AML-193 (cell line): Measurements from ENCODE around the gene SLC25A17.
"Not testable (repeated sequence)": the region's sequence is repeated elsewhere in the genome, so short reads cannot be mapped to it uniquely, and the experiment has no call there.

Experiments
- DNase-seq, 2 experiments: peaks; one replicate each; lab custom pipeline; 2025; lab: John Stamatoyannopoulos, UW

The SLC25A17 gene, protein sequence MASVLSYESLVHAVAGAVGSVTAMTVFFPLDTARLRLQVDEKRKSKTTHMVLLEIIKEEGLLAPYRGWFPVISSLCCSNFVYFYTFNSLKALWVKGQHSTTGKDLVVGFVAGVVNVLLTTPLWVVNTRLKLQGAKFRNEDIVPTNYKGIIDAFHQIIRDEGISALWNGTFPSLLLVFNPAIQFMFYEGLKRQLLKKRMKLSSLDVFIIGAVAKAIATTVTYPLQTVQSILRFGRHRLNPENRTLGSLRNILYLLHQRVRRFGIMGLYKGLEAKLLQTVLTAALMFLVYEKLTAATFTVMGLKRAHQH

DNA sequence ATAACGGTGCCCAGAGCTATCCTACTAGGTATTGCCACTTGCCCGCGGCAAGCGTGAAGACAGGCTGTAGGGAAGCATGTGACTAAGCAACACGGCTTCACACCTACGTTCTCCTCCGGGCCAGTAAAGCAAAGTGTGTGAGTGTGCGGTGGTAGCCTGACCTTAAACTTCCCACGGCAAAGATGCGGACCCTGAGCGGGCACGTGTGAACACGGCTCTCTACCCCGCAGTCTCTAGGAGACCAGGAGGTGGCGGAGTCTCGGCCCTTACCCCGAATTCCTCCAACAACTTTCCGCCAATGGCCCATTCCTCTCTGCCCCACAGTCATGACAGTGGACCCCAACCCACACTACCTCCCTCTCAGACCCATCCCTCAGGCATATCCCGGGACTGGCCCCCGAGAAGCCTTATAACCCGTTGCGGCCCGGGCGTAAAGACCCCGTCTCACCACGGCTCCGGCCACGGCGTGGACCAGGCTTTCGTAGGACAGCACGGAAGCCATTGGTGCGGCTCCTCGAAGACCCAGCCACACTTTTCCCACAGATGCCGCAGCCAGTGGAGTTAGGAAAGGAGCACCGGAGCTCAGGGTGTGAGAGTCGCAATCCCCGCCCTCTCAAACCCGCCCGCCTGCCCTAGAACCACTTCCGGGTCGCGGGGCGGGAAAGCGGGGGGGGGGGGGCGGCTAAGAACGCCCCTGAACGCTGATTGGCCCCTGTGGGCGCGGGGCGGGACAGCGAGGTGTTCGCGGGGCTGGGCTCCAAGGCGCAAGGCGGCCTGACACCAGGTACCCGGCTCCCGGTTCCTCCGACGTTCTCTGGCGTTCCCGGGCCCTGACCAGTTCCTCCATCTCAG lies at the start of gene SLC25A17:
Gene SLC25A17 (minus strand): TSS at position 600 of the 852 bp plus-strand sequence. CDS start 98 bp downstream, at position 502.
- peak; percentile 68 to 78 for DNase-seq

DNA sequence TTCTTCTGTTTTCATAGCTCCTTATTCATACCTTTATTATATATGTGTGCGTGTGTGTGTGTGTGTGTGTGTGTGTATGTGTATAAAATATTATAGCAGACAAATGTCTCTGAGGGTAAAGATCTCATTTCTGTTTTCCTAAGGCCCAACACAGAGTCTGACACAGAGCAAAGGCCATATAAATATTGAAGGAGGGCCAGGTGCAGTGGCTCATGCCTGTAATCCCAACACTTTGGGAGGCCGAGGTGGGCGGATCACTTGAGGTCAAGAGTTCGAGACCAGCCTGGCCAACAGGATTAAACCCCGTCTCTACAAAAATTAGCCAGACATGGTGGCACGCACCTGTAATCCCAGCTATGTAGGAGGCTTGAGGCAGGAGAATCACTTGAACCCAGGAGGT lies 49.2 kb upstream of the SLC25A17 start:
- DNase-seq, result not testable (repeated sequence)

DNA sequence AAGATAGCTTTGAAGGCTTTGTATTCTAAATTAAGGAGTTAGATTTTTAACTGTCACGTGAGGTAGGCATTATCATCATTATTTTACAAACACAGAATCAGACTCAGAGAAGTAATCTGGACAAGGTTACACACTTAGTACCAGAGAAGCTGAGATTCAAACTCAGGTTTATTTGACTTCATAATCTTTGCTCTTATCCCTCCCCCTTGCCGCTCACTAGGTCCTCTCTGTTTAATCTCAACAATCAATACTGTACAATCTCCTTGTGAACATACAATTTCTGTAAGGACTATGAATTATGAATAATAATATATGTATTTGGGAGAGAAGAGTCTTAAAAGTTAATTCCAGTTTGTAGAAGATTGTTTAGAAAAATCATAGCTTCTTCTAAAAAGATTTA lies 48.0 kb upstream of the SLC25A17 start:
- no peak for DNase-seq

DNA sequence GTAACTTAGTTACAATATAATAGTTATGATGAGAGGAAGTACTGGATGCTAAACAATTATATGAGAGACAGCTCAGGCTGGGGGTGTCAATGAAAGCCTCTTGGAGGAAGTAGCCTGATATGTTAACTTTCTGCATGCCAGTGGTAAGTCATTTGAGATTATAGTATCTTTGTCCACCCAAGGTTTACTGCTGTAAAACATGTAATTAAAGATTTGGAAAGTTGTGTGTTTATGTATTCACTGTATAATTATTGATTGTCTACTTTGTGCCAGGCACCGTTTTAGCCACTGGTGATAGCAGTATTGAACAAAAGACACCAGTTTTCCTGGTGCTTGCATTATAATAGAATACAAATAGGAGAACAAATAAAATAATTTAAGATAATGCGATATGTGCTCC lies 43.4 kb upstream of the SLC25A17 start:
- no peak for DNase-seq

DNA sequence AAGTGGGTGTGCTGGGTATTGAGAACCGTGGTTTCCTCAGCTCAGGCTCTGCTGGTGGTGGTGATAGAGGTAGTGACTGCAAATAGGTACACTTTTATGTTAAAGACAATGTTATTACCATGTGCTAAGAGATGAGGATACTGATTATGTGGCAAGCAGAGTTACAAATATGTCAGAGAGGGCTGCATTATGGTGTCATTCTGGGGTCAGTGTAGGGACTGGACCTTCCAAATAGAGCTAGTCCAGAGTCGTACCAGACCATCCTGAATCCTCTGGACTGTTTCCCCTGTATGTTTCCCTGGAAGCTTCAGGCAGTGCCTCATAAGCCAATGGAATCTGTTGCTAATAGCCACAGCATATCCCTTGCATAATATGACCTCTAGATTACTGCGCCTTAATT lies 42.9 kb upstream of the SLC25A17 start, which contains the start of gene DNAJB7:
Gene DNAJB7 (minus strand): TSS at position 101 of the 400 bp plus-strand sequence. CDS start 119 bp downstream, outside the sequence.
- DNase-seq, result no peak

DNA sequence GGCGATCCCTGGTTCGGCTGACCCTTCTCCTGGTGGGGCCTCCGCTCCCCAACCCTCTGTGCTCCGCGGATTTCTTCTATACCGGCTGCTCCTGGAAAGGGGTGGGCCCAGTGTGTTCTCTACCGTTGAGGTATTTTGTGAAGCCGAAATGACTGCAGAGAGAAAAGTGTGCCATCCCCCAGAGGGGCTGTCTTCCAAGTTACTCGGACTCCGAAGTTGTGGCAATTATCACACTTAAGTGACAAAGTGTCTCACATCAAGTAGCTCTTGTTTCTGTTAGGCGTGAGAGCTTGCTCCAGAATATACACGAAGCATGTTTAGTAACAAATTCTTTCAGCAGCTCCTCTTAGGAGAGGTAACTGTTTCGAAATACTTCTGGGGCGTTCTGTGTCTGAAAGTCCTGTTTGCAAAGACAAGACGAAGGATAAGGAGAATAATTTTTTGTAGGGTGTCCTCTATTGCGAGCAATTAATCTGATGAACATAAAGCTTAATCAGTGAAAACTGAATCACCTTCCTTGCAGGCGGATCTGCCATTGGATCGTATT lies 38.2 kb upstream of the SLC25A17 start:
- peak in 1 of 2 experiments; percentile 4 for DNase-seq

DNA sequence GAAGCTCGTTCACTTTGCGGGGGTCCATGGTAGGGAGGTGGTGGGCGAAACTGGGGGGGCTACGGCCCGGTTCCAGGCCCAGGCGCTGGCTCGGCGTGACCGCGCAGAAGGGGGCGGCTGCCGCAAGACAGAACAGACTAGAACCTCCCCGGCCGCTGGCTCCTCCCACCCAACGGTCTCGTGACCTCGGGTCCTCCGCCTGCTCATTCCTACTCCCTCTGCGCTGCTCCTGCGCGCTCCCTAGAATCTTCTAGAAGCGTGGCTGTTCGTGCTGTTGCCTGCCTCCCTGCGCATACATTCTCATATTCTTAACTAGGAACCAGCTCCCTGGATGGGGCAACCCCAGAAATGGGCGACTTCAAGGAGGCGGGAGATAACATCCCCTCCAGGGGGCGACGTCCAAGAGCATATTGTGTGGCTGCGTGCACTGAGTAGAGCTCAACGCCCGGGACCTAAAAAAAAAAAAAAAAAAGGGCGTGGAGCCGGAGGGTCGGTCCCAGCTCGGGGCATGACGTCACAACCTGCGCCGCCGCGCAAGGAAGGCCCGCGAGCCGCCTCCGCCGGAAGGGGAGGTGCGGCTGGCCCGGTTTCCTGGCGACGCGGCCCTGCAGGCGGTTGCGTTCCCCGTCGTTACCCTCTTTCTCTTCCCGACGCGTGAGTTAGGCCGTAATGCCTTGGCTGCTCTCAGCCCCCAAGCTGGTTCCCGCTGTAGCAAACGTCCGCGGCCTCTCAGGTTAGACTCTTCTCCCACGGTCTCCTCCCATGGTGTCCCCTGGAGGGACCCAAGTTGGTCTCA lies 37.6 kb upstream of the SLC25A17 start, which contains the start of the genes ST13 and XPNPEP3:
Gene ST13 (minus strand): TSS at position 127 of the 796 bp plus-strand sequence. CDS start 99 bp downstream, at position 28.
Gene XPNPEP3 (plus strand): TSS at position 636 of the 796 bp plus-strand sequence. CDS start 34 bp downstream, at position 670.
- DNase-seq, result peak; percentile 86 to 88

DNA sequence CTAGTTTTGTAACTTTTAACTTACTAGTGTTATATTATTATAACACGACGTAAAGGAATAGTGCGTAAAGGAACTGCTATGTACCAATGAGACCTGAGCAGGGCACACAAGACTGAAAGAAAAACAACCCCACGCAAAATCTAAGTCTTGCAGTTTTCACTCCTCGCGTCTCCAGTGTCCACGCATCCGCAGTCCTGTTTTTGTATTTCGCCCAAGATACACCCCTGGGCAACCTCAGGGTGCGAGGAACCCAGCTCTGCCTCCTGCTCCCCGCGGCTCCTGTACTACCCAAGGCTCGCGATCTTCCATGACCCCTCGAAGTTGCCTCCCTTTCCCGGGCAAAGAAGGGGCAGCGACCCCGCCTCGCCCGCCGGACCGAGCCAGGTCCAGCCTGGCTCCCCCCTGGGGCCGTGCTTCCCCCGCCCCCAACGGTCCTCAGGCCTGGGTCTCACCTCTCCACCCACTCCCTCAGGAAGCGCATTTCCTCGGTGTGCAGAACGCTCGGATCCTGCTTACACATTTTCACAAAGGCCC lies 36.9 kb upstream of the SLC25A17 start:
- DNase-seq, result peak; percentile 18 to 23

DNA sequence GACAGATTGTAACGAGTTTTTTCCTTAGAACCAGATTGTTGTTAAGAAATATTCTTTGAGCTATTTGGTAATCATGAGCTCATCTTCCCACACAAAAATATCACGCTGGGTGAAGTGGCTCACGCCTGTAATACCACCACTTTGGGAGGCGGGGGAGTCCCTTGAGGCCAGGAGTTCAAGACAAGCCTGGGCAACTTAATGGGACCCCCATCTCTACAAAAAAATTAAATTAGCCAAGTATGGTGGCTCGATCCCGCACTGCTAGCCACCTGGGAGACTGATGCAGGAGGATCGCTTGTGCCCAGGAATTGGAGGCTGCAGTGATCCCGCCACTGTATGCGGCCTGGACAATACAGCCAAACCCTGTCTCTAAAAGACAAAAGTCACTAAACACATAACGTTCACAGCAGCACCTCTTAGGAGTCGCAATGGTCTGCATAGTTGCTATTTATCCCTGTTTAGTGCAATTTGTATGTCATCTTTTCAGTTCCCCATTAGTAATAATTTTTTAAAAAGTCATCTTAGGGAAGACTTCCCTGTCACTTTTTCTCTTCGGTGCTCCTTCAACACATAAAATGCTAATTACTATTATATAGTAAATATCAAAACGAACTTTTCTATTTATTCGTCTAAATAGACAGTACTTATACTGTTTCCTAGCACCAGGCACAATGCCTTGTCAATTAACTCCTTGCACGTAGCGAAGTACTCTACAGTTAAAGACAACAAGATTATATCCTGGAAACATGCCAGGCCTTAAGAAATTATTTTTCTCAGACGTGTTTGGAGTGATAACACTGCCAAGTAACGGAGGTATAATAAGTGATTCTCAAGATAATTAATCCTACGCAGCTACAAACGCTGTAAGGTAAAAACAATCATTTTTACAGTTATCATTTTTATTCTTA lies 36.2 kb upstream of the SLC25A17 start:
- peak in 1 of 2 experiments; percentile 7 for DNase-seq

DNA sequence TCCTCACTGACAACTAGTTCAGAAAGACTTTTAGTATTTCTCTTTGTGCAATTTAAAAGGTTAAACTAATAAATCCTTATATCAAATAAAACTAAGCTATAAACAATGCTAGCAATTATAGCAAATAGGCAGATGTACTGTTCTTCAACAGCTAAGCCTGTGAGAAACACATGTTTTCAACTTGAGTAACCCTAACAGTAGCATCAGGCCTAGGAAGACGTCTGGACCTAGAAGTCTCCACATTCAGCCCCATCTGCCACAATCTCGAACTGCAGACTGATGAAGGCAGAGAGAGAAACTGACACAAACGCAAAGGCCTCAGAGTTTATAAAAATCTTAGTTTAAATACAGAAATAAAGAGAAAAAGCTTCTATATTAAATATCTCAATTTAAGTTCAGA lies 34.8 kb upstream of the SLC25A17 start:
- DNase-seq, result no peak

DNA sequence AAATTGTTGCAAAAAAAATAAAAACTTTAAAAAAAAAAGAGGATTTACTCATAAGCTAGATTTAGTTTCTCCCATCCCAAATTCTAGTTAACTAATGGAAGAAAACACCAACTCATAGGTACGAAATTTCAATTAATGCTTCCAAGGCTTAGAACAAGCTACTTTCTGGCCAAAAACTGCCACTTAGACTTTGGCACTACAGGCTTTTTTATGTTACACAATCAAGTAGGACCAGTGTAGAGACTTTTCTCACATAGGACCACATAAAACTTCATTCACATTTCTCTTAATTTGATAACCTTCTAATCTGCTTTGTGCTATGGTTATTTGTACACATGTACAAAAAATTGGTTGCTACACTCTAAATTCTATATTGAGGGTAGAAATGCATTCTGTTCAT lies 34.2 kb upstream of the SLC25A17 start:
- DNase-seq, result no peak

DNA sequence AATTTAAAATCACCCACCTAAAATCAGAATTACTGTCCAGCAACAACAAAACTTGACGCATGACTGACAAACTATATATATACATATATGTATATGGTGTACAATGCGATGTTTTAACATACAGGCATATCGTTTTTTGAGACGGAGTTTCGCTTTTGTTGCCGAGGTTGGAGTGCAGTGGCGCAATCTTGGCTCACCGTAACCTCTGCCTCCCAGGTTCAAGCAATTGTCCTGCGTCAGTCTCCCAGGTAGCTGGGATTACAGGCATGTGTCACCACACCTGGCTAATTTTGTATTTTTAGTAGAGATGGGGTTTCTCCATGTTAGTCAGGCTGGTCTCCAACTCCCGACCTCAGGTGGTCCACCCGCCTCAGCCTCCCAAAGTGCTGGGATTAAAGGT lies 26.7 kb upstream of the SLC25A17 start:
- not testable (repeated sequence) for DNase-seq

DNA sequence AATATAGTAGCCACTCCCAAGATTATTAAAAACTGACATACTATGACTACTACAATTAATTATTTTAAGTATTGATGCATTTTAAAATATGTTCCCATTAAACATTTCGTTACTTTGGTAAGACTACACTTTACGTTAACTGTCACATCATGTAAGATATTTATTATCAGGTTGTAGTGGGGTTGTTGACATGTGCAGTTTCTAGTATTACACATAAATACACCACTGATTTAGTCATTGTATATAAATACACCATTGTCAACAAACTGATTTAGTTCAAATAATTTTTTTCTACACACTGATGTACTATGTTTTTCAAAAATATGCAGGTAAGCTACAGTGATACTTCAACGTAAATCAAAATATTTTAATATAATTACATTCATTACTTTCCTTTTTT lies 25.8 kb upstream of the SLC25A17 start:
- DNase-seq, result no peak

DNA sequence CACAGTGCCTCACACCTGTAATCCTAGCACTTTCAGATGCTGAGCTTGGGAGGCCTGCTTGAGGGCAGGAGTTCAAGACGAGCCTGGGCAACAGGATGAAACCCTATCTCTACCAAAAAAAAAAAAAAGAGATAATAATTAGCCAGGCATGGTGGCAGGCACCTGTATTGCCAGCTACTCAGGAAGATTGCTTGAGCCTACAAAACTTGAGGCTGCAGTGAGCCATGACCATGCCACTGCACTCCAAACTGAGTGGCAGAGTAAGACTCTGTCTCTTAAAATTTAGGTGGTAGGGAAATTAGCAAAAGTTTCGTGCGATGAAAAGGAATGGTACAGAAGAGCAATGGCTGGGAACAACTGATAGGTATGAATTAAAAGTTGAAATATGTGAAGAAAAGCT lies 19.3 kb upstream of the SLC25A17 start:
- DNase-seq, result no peak

DNA sequence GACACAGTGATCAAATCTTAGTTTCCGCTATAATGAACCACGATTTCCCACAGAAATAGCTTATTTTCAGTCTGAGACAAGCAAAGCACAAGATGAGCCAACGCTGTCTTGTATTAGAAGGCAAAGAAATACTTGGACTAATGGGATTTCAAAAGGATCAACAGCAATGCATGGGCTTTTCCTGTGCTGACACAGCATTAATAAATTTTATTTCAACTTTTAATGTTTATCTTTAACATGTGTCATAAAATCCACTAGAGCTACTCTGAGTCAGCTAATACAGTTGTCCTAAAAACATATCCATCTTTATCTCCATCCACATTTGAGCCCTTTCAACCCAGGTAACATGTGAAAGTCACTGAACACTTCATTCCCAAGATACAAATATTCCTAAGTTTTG lies 15.5 kb upstream of the SLC25A17 start:
- DNase-seq, result no peak

DNA sequence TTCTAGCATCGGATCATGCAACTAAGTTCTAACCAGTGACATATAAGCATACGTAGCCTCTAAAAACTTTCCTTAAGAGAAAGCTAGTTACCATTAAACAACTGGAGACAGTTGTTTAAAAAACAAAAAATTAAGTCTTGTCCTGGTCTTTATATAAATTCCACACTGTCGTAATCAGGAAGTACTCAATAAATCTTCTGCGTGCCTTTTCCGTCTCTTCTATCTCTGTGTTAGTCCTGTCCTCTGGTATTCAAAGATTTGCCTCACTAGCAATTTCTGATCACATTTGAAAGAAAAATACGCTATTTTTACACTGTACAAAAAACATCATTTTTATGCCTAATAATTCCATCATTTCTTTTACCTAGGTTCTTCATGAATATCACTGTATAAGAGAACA lies 10.0 kb upstream of the SLC25A17 start:
- no peak for DNase-seq

DNA sequence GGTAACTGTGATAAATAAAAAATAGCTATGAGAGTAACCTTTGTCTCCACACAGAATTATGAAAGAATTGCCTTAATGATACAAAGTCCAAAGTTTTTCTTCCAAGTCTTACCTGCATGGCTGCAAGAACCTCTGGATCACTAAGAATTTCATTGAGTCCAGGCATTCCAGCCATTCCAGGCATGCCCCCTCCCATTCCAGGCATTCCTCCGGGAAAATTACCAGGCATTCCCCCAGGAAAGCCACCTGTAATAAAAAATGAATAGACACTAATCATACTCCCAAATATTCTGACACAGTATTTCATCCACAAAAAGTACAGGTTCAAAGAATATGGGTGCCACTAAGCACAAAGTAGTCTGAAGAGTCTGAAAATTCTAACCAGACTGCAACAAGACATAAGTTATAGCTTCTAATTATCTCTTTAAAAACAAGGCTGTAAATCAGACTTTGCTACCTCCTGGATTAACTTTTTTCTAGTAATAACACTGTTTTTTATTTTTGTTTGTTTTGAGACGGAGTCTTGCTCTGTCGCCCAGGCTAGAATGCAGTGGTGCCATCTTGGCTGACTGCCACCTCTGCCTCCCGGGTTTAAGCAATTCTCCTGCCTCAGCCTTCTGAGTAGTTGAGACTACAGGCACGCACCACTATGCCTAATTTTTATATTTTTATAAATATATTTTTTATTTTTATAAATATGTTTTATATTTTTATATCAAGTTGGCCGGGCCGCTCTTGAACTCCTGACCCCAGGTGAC lies 8.0 kb upstream of the SLC25A17 start:
- DNase-seq, result no peak

DNA sequence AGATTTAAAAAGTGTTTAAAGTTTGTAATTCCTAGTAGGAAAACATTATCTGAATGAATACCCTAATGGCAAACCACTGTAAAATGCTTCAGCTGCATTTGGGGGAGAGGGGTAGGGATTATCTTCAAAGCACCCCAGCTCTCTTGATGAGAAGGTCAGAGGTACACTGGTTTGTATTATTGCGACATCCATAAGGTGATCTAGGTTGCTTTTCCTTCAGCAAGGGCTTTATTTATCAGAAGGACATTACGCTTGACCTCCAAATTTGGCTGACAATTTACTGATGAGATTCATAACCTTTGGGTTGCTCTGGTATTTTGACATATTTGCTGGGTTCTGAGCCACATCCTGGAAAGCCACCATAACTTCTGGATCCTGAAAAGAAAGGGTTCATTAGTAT lies 7.1 kb upstream of the SLC25A17 start:
- not testable (repeated sequence) for DNase-seq

DNA sequence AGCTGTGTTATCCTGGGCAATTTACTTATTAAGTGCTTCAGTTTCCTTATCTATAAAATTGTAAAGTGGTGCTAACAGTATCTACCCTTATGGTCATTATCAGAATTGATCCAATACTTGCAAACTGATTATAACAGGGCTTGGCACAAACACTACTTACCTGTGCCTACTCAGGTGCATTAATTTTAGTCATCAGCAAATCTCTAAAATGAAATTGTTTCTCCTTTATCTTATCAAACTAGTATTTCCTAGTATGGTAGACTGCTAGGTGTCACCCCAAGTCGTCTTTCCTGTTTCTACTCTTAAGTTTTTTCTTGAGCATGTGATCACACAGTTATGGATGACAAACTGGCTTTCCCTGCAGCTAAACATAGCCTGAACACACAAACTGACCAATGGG lies 4.3 kb upstream of the SLC25A17 start:
- DNase-seq, result no peak
